ENCODE results near the gene CLCN7. TPM values are rescaled to one million over a fixed set of nuclear protein-coding genes. Genes with fewer than 3 reads are reported as not detected.

Gene CLCN7
- total RNA-seq, 1 experiment from 2014 or later = 110 TPM

DNA sequence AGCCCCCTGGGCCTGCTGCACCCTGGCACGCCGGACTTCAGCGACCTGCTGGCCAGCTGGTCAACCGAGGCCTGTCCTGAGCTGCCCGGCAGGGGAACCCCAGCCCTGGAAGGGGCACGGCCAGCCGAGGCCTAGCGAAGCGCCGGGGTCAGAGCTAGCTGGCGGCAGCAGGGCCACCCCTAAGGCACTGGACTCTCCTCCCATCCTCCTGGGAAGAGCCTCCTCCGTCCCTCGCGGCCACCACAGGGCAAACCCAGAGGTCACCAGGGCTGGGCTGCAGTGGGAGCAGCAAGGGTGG lies 41.6 kb downstream of the CLCN7 start:
- H3K79me2 ChIP-seq (ENCODE audit: low read depth) = no peaks in the 10 kb centered on the region
- no peak overlapping the region for H3K27ac ChIP-seq
- no peak for DNase-seq
- no TSS peak for BruUV-seq (replicated peaks)
- intact Hi-C loops (cut with micrococcal nuclease; ENCODE audit: unreplicated experiment) = no loop called here
- H3K36me3 ChIP-seq (ENCODE audit: low read depth) = no peaks in the 10 kb centered on the region
- ChIA-PET CTCF (no interaction called here), POLR2A (ENCODE audit: unreplicated experiment) (no interaction called here)
- H4K20me1 ChIP-seq (ENCODE audit: insufficient read depth) = no peaks in the 10 kb centered on the region
- H3K27me3 ChIP-seq (ENCODE audit: insufficient read depth, low read depth) = 0 out of 2 replicates have a peak, but pooled peaks cover 5% of the 10 kb centered on the region
- H3K9me2 ChIP-seq (ENCODE audit: insufficient read depth) = no peaks in the 10 kb centered on the region
- H3K9me3 ChIP-seq (ENCODE audit: insufficient read depth, low read depth) = no peaks in the 10 kb centered on the region
- no peaks in the 10 kb centered on the region for H3F3A ChIP-seq (ENCODE audit: insufficient read depth, low read depth)
- TF ChIP-seq, protein P1, sequence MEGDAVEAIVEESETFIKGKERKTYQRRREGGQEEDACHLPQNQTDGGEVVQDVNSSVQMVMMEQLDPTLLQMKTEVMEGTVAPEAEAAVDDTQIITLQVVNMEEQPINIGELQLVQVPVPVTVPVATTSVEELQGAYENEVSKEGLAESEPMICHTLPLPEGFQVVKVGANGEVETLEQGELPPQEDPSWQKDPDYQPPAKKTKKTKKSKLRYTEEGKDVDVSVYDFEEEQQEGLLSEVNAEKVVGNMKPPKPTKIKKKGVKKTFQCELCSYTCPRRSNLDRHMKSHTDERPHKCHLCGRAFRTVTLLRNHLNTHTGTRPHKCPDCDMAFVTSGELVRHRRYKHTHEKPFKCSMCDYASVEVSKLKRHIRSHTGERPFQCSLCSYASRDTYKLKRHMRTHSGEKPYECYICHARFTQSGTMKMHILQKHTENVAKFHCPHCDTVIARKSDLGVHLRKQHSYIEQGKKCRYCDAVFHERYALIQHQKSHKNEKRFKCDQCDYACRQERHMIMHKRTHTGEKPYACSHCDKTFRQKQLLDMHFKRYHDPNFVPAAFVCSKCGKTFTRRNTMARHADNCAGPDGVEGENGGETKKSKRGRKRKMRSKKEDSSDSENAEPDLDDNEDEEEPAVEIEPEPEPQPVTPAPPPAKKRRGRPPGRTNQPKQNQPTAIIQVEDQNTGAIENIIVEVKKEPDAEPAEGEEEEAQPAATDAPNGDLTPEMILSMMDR (conservative IDR thresholded peaks at IDR 0.05) = no peak
- TF ChIP-seq EZH2 (IDR thresholded peaks at IDR 0.05; ENCODE audit: low read depth) = no peak
- no peaks in the 10 kb centered on the region for H3K4me1 ChIP-seq (replicated peaks; ENCODE audit: insufficient read depth)
- H2AFZ ChIP-seq = no peak overlapping the region
- H3K4me2 ChIP-seq = no peak overlapping the region
- no peak overlapping the region for H3K4me3 ChIP-seq

DNA sequence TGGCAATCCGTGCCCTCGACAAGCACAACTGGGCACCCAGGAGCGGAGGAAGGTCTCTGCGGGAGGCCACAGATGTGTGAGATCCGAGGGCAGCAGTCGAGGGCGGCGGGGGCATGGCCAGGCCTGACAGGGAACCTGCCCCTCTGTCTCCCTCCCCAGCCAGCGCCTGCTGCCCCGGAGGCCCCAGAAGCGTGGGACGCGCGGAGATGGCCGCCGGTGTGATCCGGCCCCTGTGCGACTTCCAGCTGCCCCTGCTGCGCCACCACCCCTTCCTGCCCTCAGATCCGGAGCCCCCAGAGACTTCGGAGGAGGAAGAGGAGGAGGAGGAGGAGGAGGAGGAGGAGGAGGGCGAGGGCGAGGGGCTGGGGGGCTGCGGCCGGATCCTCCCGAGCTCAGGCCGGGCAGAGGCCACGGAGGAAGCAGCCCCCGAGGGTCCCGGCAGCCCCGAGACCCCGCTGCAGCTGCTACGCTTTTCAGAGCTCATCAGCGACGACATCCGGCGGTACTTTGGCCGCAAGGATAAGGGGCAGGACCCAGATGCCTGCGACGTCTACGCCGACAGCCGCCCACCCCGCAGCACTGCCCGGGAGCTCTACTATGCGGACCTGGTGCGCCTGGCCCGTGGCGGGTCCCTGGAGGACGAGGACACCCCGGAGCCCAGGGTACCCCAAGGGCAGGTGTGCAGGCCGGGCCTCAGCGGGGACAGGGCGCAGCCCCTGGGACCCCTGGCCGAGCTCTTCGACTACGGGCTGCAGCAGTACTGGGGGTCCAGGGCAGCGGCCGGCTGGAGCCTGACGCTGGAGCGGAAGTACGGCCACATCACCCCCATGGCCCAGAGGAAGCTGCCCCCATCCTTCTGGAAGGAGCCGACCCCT lies 42.2 kb downstream of the CLCN7 start:
- DNase-seq = no peak
- CTCF ChIA-PET = no interaction called here
- Histone ChIP-seq H3F3A (ENCODE audit: insufficient read depth, low read depth) (no peaks in the 10 kb centered on the region), H3K4me2 (no peak overlapping the region), H3K27ac (no peak overlapping the region), H3K4me3 (no peak overlapping the region), H2AFZ (no peak overlapping the region), H3K9me2 (ENCODE audit: insufficient read depth) (no peaks in the 10 kb centered on the region), H3K9me3 (ENCODE audit: insufficient read depth, low read depth) (no peaks in the 10 kb centered on the region), H4K20me1 (ENCODE audit: insufficient read depth) (no peaks in the 10 kb centered on the region), H3K27me3 (ENCODE audit: insufficient read depth, low read depth) (0 out of 2 replicates have a peak, but pooled peaks cover 5% of the 10 kb centered on the region), H3K4me1 (replicated peaks; ENCODE audit: insufficient read depth) (no peaks in the 10 kb centered on the region), H3K79me2 (ENCODE audit: low read depth) (no peaks in the 10 kb centered on the region), H3K36me3 (ENCODE audit: low read depth) (no peaks in the 10 kb centered on the region)
- intact Hi-C loops (cut with micrococcal nuclease; ENCODE audit: unreplicated experiment) = no loop called here
- TF ChIP-seq, protein P1 (conservative IDR thresholded peaks at IDR 0.05) = no peak
- no peak for TF ChIP-seq EZH2 (IDR thresholded peaks at IDR 0.05; ENCODE audit: low read depth)
- BruUV-seq (replicated peaks) = no TSS peak
- POLR2A ChIA-PET (ENCODE audit: unreplicated experiment) = no interaction called here

DNA sequence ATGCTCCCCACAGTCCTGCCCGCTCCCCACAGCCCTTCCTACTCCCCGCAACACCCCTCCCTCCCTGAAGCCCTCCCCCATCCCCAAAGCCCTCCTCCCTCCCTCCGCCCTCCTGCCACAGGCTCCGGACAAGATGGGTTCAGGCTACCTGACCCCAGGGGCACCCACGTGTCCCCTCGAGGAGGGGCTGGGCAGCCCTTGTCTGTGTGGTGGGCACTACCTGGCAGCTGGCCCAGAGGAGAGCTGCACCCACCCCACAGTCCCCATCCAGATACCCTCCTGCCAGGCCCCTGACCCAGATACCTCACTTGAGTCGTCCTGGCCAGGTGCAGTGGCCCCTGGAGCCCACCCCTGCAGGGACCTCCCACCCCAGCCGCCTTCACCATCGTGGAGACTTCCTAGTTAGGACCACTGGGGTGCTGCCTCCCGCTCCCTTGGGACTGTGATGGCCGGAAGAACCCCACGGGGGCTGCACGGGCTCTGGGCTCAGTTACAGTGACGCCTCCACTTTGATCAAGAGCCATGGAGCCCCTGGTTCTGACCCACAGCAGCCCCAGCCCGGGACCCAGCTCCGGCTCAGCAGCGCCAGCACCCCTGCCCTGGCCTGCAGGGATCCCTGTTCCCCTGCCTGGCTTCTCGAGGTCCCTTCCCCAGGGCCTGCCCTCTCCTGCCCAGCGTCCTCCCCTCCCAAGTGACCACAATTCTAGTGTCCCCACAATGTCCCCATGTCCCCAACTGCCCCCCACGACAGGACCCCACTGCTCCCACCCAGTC lies 43.1 kb downstream of the CLCN7 start:
- intact Hi-C loops (cut with micrococcal nuclease; ENCODE audit: unreplicated experiment) = no loop called here
- H2AFZ ChIP-seq = no peak overlapping the region
- H4K20me1 ChIP-seq (ENCODE audit: insufficient read depth) = no peaks in the 10 kb centered on the region
- CTCF ChIA-PET = no interaction called here
- no peak for DNase-seq
- no peak overlapping the region for H3K4me2 ChIP-seq
- H3K79me2 ChIP-seq (ENCODE audit: low read depth) = no peaks in the 10 kb centered on the region
- 0 out of 2 replicates have a peak, but pooled peaks cover 5% of the 10 kb centered on the region for H3K27me3 ChIP-seq (ENCODE audit: insufficient read depth, low read depth)
- no peak overlapping the region for H3K4me3 ChIP-seq
- H3F3A ChIP-seq (ENCODE audit: insufficient read depth, low read depth) = no peaks in the 10 kb centered on the region
- no TSS peak for BruUV-seq (replicated peaks)
- H3K27ac ChIP-seq = no peak overlapping the region
- H3K36me3 ChIP-seq (ENCODE audit: low read depth) = no peaks in the 10 kb centered on the region
- POLR2A ChIA-PET (ENCODE audit: unreplicated experiment) = no interaction called here
- TF ChIP-seq EZH2 (IDR thresholded peaks at IDR 0.05; ENCODE audit: low read depth) = no peak
- TF ChIP-seq, protein P1 (conservative IDR thresholded peaks at IDR 0.05) = no peak
- no peaks in the 10 kb centered on the region for H3K9me3 ChIP-seq (ENCODE audit: insufficient read depth, low read depth)
- H3K9me2 ChIP-seq (ENCODE audit: insufficient read depth) = no peaks in the 10 kb centered on the region
- no peaks in the 10 kb centered on the region for H3K4me1 ChIP-seq (replicated peaks; ENCODE audit: insufficient read depth)

All from PC-9 (cell line).